ENCODE results near the gene C1orf52. TPM values are rescaled to one million over a fixed set of nuclear protein-coding genes. Genes with fewer than 3 reads are reported as not detected.

Gene C1orf52
- polyA plus RNA-seq, 2 of the 4 experiments (the other 2 are of a cell fraction), result 12.2 to 22.4 TPM

DNA sequence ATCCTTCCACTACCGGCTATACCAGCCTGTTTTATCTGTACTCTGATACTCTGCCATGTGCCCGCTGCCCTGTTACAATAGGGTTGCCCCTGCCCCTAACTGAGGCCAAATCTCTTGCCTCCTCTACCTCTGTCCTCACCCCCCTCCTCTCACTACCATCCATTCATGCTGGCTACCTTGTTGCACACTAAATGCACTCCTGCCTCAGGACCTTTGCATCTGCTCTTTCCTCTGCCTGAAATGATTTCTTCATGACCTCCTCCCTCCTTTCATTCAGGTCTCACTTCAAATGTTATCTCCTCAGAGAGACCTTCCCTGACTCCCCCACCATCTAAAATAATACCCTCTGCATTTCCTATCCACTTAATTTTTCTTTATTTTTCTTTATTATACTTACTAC is 51.0 kb downstream of the C1orf52 start:
- no peak for TF ChIP-seq NR3C1 (IDR thresholded peaks at IDR 0.05)
- no peak for TF ChIP-seq HEYL (CRISPR knock-in tag; IDR thresholded peaks at IDR 0.05)
- no peak for TF ChIP-seq PHF8 (IDR thresholded peaks at IDR 0.05; ENCODE audit: borderline replicate concordance, low read depth)
- TF ChIP-seq NPAS2 (CRISPR knock-in tag; IDR thresholded peaks at IDR 0.05; ENCODE audit: borderline replicate concordance), result no peak
- TF ChIP-seq MAZ (IDR thresholded peaks at IDR 0.05; ENCODE audit: borderline replicate concordance, low read depth, low read length), result no peak
- no peak for TF ChIP-seq CHD2 (IDR thresholded peaks at IDR 0.05; ENCODE audit: low read length, partially characterized antibody)
- TF ChIP-seq RFX5 (IDR thresholded peaks at IDR 0.05), result no peak
- no peak for TF ChIP-seq FOSL2 (IDR thresholded peaks at IDR 0.05)
- TF ChIP-seq FOSL2 (CRISPR knock-in tag; IDR thresholded peaks at IDR 0.05), result no peak
- TF ChIP-seq, protein P1, sequence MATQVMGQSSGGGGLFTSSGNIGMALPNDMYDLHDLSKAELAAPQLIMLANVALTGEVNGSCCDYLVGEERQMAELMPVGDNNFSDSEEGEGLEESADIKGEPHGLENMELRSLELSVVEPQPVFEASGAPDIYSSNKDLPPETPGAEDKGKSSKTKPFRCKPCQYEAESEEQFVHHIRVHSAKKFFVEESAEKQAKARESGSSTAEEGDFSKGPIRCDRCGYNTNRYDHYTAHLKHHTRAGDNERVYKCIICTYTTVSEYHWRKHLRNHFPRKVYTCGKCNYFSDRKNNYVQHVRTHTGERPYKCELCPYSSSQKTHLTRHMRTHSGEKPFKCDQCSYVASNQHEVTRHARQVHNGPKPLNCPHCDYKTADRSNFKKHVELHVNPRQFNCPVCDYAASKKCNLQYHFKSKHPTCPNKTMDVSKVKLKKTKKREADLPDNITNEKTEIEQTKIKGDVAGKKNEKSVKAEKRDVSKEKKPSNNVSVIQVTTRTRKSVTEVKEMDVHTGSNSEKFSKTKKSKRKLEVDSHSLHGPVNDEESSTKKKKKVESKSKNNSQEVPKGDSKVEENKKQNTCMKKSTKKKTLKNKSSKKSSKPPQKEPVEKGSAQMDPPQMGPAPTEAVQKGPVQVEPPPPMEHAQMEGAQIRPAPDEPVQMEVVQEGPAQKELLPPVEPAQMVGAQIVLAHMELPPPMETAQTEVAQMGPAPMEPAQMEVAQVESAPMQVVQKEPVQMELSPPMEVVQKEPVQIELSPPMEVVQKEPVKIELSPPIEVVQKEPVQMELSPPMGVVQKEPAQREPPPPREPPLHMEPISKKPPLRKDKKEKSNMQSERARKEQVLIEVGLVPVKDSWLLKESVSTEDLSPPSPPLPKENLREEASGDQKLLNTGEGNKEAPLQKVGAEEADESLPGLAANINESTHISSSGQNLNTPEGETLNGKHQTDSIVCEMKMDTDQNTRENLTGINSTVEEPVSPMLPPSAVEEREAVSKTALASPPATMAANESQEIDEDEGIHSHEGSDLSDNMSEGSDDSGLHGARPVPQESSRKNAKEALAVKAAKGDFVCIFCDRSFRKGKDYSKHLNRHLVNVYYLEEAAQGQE (IDR thresholded peaks at IDR 0.05), result no peak
- TF ChIP-seq CHD4 (IDR thresholded peaks at IDR 0.05; ENCODE audit: borderline replicate concordance), result no peak
- TF ChIP-seq EP300 (IDR thresholded peaks at IDR 0.05), result no peak
- TF ChIP-seq, protein P2, sequence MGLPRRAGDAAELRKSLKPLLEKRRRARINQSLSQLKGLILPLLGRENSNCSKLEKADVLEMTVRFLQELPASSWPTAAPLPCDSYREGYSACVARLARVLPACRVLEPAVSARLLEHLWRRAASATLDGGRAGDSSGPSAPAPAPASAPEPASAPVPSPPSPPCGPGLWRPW (IDR thresholded peaks at IDR 0.05), result no peak
- TF ChIP-seq POLR2A (IDR thresholded peaks at IDR 0.05; ENCODE audit: low read length), result no peak
- TF ChIP-seq POLR2AphosphoS2 (conservative IDR thresholded peaks at IDR 0.05; ENCODE audit: low read length), result no peak
- no peak for TF ChIP-seq JUNB (IDR thresholded peaks at IDR 0.05)
- no peak for TF ChIP-seq BHLHE40 (IDR thresholded peaks at IDR 0.05; ENCODE audit: low read depth, low read length)
- TF ChIP-seq TFCP2L1 (CRISPR knock-in tag; IDR thresholded peaks at IDR 0.05), result no peak
- no peak for TF ChIP-seq RNF2 (IDR thresholded peaks at IDR 0.05; ENCODE audit: borderline replicate concordance, low read depth)
- TF ChIP-seq, protein P3, sequence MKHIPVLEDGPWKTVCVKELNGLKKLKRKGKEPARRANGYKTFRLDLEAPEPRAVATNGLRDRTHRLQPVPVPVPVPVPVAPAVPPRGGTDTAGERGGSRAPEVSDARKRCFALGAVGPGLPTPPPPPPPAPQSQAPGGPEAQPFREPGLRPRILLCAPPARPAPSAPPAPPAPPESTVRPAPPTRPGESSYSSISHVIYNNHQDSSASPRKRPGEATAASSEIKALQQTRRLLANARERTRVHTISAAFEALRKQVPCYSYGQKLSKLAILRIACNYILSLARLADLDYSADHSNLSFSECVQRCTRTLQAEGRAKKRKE (CRISPR knock-in tag; IDR thresholded peaks at IDR 0.05; ENCODE audit: low read depth), result no peak
- no peak for TF ChIP-seq GATA3 (IDR thresholded peaks at IDR 0.05; ENCODE audit: borderline replicate concordance)
- no peak for FAIRE-seq
- 72% methylated on average over 2 of the region's 2 CpGs for WGBS (ENCODE audit: missing lambda C conversion rate)
- H3K4me2 ChIP-seq, result no peak overlapping the region
- no peak for ATAC-seq
- H3K4me1 ChIP-seq, result no peaks in the 10 kb centered on the region
- POLR2A ChIA-PET, result no interaction called here
- no peaks in the 10 kb centered on the region for H3K9me3 ChIP-seq
- CTCF ChIA-PET, result no interaction called here
- DNase-seq (ENCODE audit: low read depth in 1 of 2, low spot score in 1 of 2), result no peak
- H3K27ac ChIP-seq, result no peak overlapping the region
- H3K4me3 ChIP-seq, result no peak overlapping the region

DNA sequence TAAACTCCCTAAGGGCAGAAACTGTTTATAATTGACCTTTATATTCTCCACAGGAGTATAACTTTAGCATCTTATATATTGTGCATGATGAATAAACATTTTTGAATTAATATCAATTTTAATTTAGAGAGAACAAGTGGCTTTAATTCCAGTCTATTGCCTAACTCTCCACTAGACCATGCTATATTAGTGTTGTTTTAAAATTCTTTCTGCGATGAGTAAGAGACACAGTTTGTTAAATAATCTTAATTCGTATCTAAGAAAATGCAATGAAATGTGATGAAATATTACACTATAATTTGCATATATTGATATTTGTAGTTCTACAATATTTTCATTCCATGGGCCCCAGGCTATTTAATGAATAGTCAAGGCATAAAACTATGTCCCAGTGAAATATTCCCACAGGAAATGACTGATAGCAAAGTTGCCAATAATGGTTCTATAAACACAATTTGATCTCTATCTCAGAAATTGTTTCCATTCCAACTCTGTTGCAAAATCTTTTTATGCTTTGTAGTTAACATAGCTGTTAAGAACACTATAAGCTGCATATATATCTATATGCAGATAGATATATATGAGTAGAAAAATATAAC is 55.8 kb downstream of the C1orf52 start:
- FAIRE-seq (no peak), DNase-seq (ENCODE audit: low read depth in 1 of 2, low spot score in 1 of 2) (no peak), ATAC-seq (no peak)
- Histone ChIP-seq H3K9me3 (no peaks in the 10 kb centered on the region), H3K4me3 (no peak overlapping the region), H3K4me2 (no peak overlapping the region), H3K27ac (no peak overlapping the region), H3K4me1 (peaks cover 14% of the 10 kb centered on the region)
- POLR2A ChIA-PET, result no interaction called here
- TF ChIP-seq RAD21 (conservative IDR thresholded peaks at IDR 0.05 in 1 of 2, IDR thresholded peaks at IDR 0.05 in 1 of 2), result no peak
- TF ChIP-seq NR3C1 (IDR thresholded peaks at IDR 0.05), result no peak
- no peak for TF ChIP-seq CEBPB (IDR thresholded peaks at IDR 0.05)
- TF ChIP-seq, protein P4, sequence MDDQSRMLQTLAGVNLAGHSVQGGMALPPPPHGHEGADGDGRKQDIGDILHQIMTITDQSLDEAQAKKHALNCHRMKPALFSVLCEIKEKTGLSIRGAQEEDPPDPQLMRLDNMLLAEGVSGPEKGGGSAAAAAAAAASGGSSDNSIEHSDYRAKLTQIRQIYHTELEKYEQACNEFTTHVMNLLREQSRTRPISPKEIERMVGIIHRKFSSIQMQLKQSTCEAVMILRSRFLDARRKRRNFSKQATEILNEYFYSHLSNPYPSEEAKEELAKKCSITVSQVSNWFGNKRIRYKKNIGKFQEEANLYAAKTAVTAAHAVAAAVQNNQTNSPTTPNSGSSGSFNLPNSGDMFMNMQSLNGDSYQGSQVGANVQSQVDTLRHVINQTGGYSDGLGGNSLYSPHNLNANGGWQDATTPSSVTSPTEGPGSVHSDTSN (IDR thresholded peaks at IDR 0.05), result no peak
- TF ChIP-seq, protein P5, sequence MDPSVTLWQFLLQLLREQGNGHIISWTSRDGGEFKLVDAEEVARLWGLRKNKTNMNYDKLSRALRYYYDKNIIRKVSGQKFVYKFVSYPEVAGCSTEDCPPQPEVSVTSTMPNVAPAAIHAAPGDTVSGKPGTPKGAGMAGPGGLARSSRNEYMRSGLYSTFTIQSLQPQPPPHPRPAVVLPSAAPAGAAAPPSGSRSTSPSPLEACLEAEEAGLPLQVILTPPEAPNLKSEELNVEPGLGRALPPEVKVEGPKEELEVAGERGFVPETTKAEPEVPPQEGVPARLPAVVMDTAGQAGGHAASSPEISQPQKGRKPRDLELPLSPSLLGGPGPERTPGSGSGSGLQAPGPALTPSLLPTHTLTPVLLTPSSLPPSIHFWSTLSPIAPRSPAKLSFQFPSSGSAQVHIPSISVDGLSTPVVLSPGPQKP (IDR thresholded peaks at IDR 0.05; ENCODE audit: low read depth, low read length), result no peak
- TF ChIP-seq, protein P6, sequence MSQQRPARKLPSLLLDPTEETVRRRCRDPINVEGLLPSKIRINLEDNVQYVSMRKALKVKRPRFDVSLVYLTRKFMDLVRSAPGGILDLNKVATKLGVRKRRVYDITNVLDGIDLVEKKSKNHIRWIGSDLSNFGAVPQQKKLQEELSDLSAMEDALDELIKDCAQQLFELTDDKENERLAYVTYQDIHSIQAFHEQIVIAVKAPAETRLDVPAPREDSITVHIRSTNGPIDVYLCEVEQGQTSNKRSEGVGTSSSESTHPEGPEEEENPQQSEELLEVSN (IDR thresholded peaks at IDR 0.05; ENCODE audit: borderline replicate concordance, low read depth), result no peak
- TF ChIP-seq CHD2 (IDR thresholded peaks at IDR 0.05; ENCODE audit: low read length, partially characterized antibody), result no peak
- no peak for TF ChIP-seq HOXB5 (CRISPR knock-in tag; IDR thresholded peaks at IDR 0.05)
- no peak for TF ChIP-seq CBX2 (IDR thresholded peaks at IDR 0.05; ENCODE audit: borderline replicate concordance, low read depth)
- no peak for TF ChIP-seq KDM1A (IDR thresholded peaks at IDR 0.05; ENCODE audit: low read depth)
- no peak for TF ChIP-seq SREBF2 (IDR thresholded peaks at IDR 0.05)
- CTCF ChIA-PET, result no interaction called here
- 92% methylated on average over 2 of the region's 2 CpGs for WGBS (ENCODE audit: missing lambda C conversion rate)

Measured in A549 (cell line).